Subcutaneous adipose tissue (tissue), 4 donors: ENCODE measurements around the gene DRICH1. TPM values are rescaled to one million over a fixed set of nuclear protein-coding genes. Genes with fewer than 3 reads are reported as not detected.

Experiments used
- CTCF ChIP-seq: fragments of 450-650 bp; IDR thresholded peaks from one replicate; pipeline ENCODE4 v1.5.1; 2016; ENCODE audit warnings: low read depth, mild to moderate bottlenecking, control low read depth, antibody characterized with exemption, moderate library complexity
- total RNA-seq, 4 donors: library from RNA; depleted of rRNA; stranded (reverse); fragments of >200 nt; gene quantifications; one replicate each; pipeline ENCODE4 v1.1.0, GENCODE V29; 2016

Gene DRICH1
- total RNA-seq, 4 donors from 2014 or later = 0.44 to 1.5 (median 0.57) TPM; not detected in 1

- TF ChIP-seq CTCF = no peak
These were observed 52.8 kb downstream of the DRICH1 start for GRCh38 chr22:23579280-23579679.

- TF ChIP-seq CTCF = no peak
These were observed 53.8 kb downstream of the DRICH1 start for GRCh38 chr22:23578306-23578705.

GRCh38 chr22:23576681-23577080, 55.4 kb downstream of the DRICH1 start:
- no peak for TF ChIP-seq CTCF

- TF ChIP-seq CTCF = no peak
These were observed 56.5 kb downstream of the DRICH1 start for GRCh38 chr22:23575601-23576000.

GRCh38 chr22:23574877-23575276, 57.2 kb downstream of the DRICH1 start:
- TF ChIP-seq CTCF = no peak

GRCh38 chr22:23574371-23574811, 57.7 kb downstream of the DRICH1 start:
- TF ChIP-seq CTCF = no peak

- no peak for TF ChIP-seq CTCF
These were observed 60.6 kb downstream of the DRICH1 start for GRCh38 chr22:23571486-23571885.
